Fibroblast of pulmonary artery (primary cell): ENCODE data around the gene FOXO6.

Experiments
- DNase-seq: peaks from one replicate; pipeline ENCODE4 v3.0.0-alpha.2; 2010; ENCODE audit warnings: low read depth
- H3K4me3 ChIP-seq: replicated peaks from 2 replicates; pipeline ENCODE4 v1.5.1; 2011; ENCODE audit warnings: low read depth, mild to moderate bottlenecking, control low read depth, low read length, moderate library complexity
- CTCF ChIP-seq: IDR thresholded peaks from 2 replicates; pipeline ENCODE4 v1.5.1; 2011; ENCODE audit warnings: mild to moderate bottlenecking, control low read depth, low read length, inconsistent platforms; ENCODE audit errors: missing control alignments

FOXO6 gene

GRCh38 chr1:41317361-41317760 lies 43.9 kb upstream of the FOXO6 start:
- no peak for TF ChIP-seq CTCF

DNA sequence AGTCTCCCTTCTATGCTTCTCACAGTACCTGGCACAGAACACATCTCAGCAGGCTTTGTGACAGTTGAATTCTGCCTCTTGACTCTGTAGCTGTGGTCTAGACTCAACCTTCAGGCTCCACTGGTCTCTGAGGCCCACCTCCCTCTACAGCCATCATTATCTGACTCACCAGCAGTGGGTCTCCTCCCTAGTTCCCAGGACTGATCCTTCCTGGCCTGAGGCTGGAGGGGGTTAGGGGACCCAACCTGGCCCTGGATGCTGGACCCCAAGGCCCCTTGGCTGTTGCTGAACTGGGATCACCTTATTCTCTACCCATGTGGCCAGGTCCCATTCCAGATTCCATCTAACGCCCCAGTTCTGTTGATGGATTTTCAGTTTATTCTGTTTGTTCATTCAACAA lies 43.1 kb upstream of the FOXO6 start:
- DNase-seq, result no peak
- no peak for TF ChIP-seq CTCF
- H3K4me3 ChIP-seq, result no peak overlapping the region

More at GRCh38 chr1:41317361-41317760, 43.9 kb upstream of the FOXO6 start:
- DNase-seq, result no peak
- no peak overlapping the region for H3K4me3 ChIP-seq

DNA sequence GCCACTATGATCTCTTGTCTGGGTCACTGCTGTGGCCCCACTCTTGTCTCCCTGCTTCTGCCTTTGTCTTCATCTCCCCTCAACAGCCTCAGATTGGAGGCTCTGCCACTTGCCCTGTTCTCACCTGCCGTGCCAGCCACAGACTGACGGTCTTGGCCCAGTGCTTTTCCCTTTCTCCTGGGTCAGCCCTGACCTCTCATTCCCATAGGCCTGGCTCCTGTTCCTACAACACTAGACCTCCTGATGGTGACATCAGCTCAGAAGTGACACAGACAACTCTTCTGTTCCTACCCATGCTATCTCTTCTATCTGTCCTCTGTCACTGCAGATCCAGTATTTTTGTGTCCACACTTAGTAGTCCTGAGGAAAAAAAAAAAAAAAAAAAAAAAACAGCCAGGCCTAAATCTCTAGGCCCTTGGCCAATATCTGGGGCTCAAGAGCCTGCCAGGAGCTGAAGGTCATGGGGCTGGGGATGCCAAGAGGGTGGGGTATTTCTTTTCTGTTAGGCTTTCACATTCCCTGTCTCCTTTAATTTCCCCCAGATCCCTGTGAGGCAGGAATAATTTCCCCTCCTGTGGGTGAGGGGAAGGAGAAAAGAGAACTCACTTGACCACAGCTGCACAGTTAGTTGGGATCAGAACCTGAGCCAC lies 42.0 kb upstream of the FOXO6 start:
- DNase-seq, result no peak
- no peak for TF ChIP-seq CTCF
- no peak overlapping the region for H3K4me3 ChIP-seq

DNA sequence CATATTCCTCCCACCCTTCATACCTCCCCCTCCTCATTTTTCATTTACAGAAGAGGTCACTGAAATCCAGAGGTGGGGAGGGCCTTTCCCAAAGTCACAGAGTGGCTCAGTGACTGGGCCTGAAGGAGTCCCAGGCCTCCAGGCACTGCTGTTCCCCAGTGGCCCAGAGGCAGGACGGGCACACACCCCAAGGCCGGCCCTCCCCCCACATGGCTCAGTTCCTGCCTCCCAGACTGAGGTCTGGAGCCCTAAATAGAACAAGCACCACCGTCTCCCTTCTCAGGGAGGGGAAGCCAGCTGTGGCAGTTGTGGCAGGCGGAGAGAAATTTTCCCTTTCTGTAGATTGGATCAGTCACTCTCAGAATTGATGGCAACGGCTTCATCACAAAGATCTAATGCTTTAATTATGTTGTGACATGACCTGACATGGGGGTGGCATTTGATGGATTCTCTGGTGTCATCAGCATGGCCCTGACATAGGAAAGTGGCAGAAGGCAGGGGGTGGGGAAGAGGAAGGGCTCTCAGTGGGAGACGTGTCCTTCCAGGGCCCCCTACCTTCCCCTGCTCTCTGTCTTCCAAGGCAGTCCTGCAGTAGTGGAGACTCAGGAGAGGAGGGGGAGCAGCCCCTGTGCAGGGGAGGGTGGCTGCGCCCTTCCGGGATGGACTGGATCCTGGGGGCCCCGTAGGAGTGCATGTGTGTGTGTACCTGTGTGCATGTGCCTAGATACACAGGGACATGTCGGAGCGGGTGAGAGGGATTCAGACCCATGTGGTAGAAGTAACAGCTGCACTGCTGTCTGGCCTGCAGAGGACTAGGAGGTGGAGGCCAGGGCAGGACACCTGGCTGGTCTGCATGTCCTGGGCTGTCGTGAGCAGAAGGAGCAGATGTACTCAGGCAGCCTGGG lies 41.2 kb upstream of the FOXO6 start:
- no peak for TF ChIP-seq CTCF
- H3K4me3 ChIP-seq, result no peak overlapping the region
- DNase-seq, result no peak

- H3K4me3 ChIP-seq, result no peak overlapping the region
- no peak for TF ChIP-seq CTCF
- DNase-seq, result no peak
These were observed 40.1 kb upstream of the FOXO6 start for GRCh38 chr1:41320895-41321676.

- no peak for TF ChIP-seq CTCF
- DNase-seq, result no peak
- H3K4me3 ChIP-seq, result no peak overlapping the region
These were observed 39.1 kb upstream of the FOXO6 start for GRCh38 chr1:41322101-41322661.
